PFSK-1 (cell line): ENCODE results near the gene PITPNM3.

ENCODE experiments used
- FOXP2 ChIP-seq: optimal IDR thresholded peaks from 2 replicates; pipeline ENCODE3; 2011; ENCODE audit warnings: borderline replicate concordance, control low read depth, inconsistent platforms; ENCODE audit not compliant: insufficient read depth; ENCODE audit errors: extremely low read length, extremely low read depth
- POLR2AphosphoS5 ChIP-seq: IDR thresholded peaks from 2 replicates; pipeline ENCODE4 v1.6.1; 2012; ENCODE audit warnings: low read depth, mild to moderate bottlenecking, control low read depth, low read length, moderate library complexity
- SIN3A ChIP-seq: IDR thresholded peaks from 2 replicates; pipeline ENCODE4 v1.6.1; 2012; ENCODE audit warnings: mild to moderate bottlenecking, low read length, moderate library complexity, borderline replicate concordance; ENCODE audit not compliant: insufficient read depth
- TAF1 ChIP-seq: IDR thresholded peaks from 2 replicates; pipeline ENCODE4 v1.6.1; 2012; ENCODE audit warnings: low read length, control low read depth, borderline replicate concordance; ENCODE audit not compliant: insufficient read depth
- TF ChIP-seq, protein P1 (sequence below), 2 experiments: IDR thresholded peaks; 2 replicates each; pipeline versions ENCODE4 v1.6.1 to v1.8.0; 2011 to 2012; ENCODE audit warnings: low read depth in 2 of 2, low read length in 2 of 2, control low read depth in 1 of 2, inconsistent platforms in 1 of 2, mild to moderate bottlenecking in 1 of 2, moderate library complexity in 1 of 2; ENCODE audit not compliant: insufficient read depth in 1 of 2

Gene PITPNM3

DNA sequence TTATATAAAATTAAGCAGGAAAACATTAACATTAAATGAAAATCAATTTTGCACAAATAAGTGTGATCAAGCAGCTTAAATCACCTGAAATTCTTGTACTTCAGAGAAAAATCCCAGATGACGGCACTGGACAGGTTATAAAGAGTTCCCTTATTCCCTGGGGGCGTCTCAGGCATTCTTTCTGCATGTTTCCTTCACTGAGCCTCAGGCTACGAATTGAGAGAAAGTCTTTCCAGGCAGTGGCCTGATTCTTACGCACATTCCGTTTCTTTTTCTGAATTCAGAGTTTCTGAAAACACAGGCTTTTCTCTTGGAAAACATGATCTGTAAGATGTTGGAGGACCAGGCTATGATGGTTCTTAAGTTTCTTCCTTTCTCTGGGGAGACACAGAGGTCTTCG, 22.1 kb upstream of the PITPNM3 start:
- TF ChIP-seq SIN3A, result no peak
- no peak for TF ChIP-seq FOXP2
- no peak for TF ChIP-seq POLR2AphosphoS5
- TF ChIP-seq, protein P1, sequence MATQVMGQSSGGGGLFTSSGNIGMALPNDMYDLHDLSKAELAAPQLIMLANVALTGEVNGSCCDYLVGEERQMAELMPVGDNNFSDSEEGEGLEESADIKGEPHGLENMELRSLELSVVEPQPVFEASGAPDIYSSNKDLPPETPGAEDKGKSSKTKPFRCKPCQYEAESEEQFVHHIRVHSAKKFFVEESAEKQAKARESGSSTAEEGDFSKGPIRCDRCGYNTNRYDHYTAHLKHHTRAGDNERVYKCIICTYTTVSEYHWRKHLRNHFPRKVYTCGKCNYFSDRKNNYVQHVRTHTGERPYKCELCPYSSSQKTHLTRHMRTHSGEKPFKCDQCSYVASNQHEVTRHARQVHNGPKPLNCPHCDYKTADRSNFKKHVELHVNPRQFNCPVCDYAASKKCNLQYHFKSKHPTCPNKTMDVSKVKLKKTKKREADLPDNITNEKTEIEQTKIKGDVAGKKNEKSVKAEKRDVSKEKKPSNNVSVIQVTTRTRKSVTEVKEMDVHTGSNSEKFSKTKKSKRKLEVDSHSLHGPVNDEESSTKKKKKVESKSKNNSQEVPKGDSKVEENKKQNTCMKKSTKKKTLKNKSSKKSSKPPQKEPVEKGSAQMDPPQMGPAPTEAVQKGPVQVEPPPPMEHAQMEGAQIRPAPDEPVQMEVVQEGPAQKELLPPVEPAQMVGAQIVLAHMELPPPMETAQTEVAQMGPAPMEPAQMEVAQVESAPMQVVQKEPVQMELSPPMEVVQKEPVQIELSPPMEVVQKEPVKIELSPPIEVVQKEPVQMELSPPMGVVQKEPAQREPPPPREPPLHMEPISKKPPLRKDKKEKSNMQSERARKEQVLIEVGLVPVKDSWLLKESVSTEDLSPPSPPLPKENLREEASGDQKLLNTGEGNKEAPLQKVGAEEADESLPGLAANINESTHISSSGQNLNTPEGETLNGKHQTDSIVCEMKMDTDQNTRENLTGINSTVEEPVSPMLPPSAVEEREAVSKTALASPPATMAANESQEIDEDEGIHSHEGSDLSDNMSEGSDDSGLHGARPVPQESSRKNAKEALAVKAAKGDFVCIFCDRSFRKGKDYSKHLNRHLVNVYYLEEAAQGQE (IDR thresholded peaks at IDR 0.05; ENCODE audit: insufficient read depth in 1 of 2, low read depth in 2 of 2, low read length in 2 of 2), result no peak
- no peak for TF ChIP-seq TAF1

DNA sequence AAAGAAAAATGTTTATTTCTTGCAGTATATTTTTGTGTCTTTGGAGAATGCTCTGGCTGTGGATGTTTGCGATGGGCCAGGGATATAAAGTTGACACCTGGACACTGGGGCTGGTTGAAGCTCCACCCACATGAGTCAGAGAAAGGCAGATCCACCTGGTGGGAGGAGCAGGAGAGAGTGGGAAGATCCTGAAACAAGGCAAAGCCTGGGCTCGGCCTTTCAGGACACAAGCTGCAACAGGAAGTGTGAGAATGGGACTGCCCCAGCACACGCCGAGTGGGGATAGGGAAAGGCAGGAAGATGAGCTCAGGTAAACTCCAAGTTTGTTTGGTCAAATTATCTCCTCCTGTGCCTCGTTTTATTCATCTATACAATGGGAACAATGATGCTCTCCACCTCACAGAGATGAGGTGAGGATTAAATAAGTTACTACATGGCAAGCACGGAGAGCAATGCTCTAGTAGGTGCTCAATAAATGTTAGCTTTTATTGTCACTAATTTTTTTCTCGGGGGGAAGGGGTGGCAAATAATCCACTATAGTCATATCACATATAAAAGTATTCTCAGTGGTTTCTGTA, 21.4 kb upstream of the PITPNM3 start:
- TF ChIP-seq SIN3A (no peak), TAF1 (no peak), POLR2AphosphoS5 (no peak), FOXP2 (no peak)
- TF ChIP-seq, protein P1 (IDR thresholded peaks at IDR 0.05; ENCODE audit: insufficient read depth in 1 of 2, low read depth in 2 of 2, low read length in 2 of 2), result no peak

DNA sequence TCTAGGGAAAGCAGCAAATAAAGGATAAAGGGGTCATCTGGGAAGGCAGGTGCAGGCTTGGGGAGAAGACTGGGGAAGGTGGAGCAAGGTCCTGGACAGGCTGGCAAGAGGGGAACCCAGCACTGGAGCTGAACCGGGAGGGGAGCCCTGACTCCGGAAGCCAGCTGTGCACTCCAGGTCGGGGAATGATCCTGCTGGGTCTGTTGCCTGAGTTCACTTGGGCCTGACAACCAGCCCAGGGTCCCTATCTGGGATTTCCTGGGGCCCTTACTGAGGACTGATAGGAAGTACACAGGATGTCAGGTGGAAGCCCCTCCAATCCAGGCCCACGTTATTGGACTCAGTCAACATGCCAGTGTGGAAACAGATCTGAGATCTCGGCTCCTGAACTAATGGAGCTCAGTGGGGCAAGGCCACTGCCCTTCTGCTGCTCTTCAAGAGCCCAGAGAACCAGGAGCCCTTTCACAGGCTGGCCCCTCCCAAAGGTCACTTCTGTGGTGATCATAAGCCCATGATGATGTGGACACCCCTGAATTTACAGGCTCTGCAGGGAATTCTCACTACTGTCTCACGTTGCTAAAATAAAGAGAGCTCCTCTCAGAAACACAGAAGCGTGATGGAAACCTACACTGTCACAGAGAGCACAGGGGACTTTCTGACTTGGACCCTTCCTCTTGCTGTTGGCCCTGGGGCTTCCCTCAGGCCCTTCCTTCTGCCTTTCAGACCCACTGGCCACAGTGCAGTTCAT, 19.9 kb upstream of the PITPNM3 start:
- TF ChIP-seq FOXP2 (no peak), SIN3A (no peak), TAF1 (no peak), POLR2AphosphoS5 (no peak)
- TF ChIP-seq, protein P1 (IDR thresholded peaks at IDR 0.05; ENCODE audit: insufficient read depth in 1 of 2, low read depth in 2 of 2, low read length in 2 of 2), result no peak

DNA sequence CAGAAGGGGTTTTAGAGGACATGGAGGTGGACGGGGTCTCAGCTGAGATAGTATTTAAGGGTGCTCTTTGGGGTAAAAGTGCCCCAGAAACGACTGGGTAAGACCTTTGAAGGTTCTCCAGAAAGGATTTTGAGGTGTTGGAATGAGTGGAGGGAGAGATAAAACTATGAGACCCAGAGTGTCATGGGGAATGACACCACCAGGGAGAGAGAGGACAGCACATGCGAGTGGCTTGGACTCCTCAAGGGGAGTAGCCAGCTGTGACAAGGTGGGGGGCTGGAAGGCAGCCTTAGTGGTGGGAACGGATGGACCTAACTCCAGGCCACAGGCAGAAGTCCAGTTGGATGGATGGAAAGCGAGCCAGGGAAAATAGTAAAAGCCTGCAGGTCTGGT, 19.2 kb upstream of the PITPNM3 start:
- TF ChIP-seq TAF1, result no peak
- no peak for TF ChIP-seq SIN3A

DNA sequence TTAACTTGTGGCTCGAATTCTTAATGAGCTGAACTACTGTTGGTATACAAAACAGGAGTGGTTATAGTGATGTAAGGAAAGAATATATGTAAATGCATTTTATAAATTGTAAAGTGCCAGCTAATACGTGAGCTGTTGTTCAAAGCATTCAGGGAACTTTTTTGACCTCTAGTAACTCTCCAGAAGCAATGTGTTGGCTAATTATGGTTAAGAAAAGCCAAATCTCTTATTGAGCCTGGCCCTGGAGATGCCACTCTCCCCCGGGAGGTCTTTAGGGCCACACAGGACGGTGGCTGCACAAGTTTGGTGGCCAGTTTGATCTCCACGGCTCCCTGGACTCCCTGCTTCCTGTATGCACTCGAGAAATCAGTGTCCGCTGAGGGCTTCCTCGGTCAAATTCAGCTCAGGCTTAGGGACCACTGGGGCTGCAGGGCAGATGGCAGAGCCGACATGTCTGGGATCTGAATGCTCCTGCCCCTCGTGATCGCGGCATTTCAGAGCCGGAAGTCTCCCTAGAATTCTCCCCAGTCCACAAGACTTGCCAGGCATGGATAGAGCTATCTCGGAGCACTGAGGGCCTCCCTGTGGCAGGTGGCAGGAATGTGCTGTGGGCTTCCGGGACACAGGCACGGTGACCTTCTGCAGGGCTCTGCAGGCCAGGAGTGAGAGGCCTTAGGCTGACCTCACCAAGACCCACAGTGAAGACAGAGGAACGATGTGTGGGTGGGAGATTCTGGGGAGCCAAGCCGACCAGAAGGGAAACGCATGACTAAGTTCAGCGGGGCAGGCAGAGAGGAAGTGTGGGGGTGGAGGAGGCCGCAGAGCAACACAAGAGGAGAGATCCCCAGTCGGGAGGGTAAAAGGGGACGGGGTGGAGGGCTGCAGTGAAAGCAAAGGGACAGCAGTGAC, 18.6 kb upstream of the PITPNM3 start:
- TF ChIP-seq POLR2AphosphoS5 (no peak), FOXP2 (peak; percentile 30)
